Neural progenitor cell (in vitro differentiated cells): Measurements from ENCODE around the gene TTLL5. TPM values are rescaled to one million over a fixed set of nuclear protein-coding genes. Genes with fewer than 3 reads are reported as not detected.
A peak's percentile ranks its signal among the peaks of the same experiment; 100 is the strongest.

Source experiments
- DNase-seq: peaks from one replicate; pipeline ENCODE4 v3.0.0-alpha.2; 2016; ENCODE audit warnings: low spot score
- H2AFZ ChIP-seq: fragments of 200-600 bp; sonication (generic); replicated peaks from 2 replicates; pipeline ENCODE4 v1.6.1; 2016; ENCODE audit warnings: antibody characterized with exemption
- H3F3A ChIP-seq: fragments of 200-600 bp; sonication (generic); 2 replicates; pipeline ENCODE4 v1.6.1; 2016; ENCODE audit warnings: antibody characterized with exemption, low read depth
- H3K27ac ChIP-seq: fragments of 200-600 bp; sonication (generic); 2 replicates; pipeline ENCODE4 v1.5.1; 2016; ENCODE audit warnings: mild to moderate bottlenecking
- H3K27me3 ChIP-seq: fragments of 200-600 bp; sonication (generic); 2 replicates; pipeline ENCODE4 v1.6.1; 2016; ENCODE audit warnings: mild to moderate bottlenecking, moderate library complexity
- H3K36me3 ChIP-seq: fragments of 200-600 bp; sonication (generic); 2 replicates; pipeline ENCODE4 v1.5.1; 2016
- H3K4me1 ChIP-seq: fragments of 200-600 bp; sonication (generic); 2 replicates; pipeline ENCODE4 v1.6.1; 2016; ENCODE audit warnings: mixed run types
- H3K4me2 ChIP-seq: fragments of 200-600 bp; sonication (generic); 2 replicates; pipeline ENCODE4 v1.6.1; 2016
- H3K4me3 ChIP-seq: fragments of 200-600 bp; sonication (generic); 2 replicates; pipeline ENCODE4 v1.5.1; 2016
- H3K79me2 ChIP-seq: fragments of 200-600 bp; sonication (generic); 2 replicates; pipeline ENCODE4 v1.6.1; 2016; ENCODE audit warnings: low read depth
- H3K9ac ChIP-seq: fragments of 200-600 bp; sonication (generic); 2 replicates; pipeline ENCODE4 v1.6.1; 2016
- H3K9me3 ChIP-seq: fragments of 200-600 bp; sonication (generic); 2 replicates; pipeline ENCODE4 v1.5.1; 2016; ENCODE audit warnings: low read depth
- H4K20me1 ChIP-seq: fragments of 200-600 bp; sonication (generic); 2 replicates; pipeline ENCODE4 v1.6.1; 2016; ENCODE audit warnings: low read depth
- H3K27ac Mint-ChIP-seq: 3 replicates; pipeline ENCODE4 v1.8.0; 2021; ENCODE audit warnings: mixed read lengths
- H3K27me3 Mint-ChIP-seq: 2 replicates; pipeline ENCODE4 v1.8.0; 2022; ENCODE audit warnings: low read depth, mild to moderate bottlenecking, inconsistent platforms, moderate library complexity, mixed read lengths; ENCODE audit not compliant: insufficient read depth
- H3K36me3 Mint-ChIP-seq: 3 replicates; pipeline ENCODE4 v1.8.0; 2021; ENCODE audit warnings: mixed read lengths
- H3K4me1 Mint-ChIP-seq: 3 replicates; pipeline ENCODE4 v1.8.0; 2021; ENCODE audit warnings: mixed read lengths
- H3K4me3 Mint-ChIP-seq: 3 replicates; pipeline ENCODE4 v1.8.0; 2021; ENCODE audit warnings: mild to moderate bottlenecking, moderate library complexity, mixed read lengths
- H3K9me3 Mint-ChIP-seq: 3 replicates; pipeline ENCODE4 v1.8.0; 2020; ENCODE audit warnings: mixed read lengths
- EZH2 ChIP-seq: fragments of 200-600 bp; sonication (generic); IDR thresholded peaks from 2 replicates; pipeline ENCODE4 v1.6.1; 2017; ENCODE audit warnings: antibody characterized with exemption, mild to moderate bottlenecking, moderate library complexity
- EZH2phosphoT487 ChIP-seq: fragments of 200-600 bp; sonication (generic); IDR thresholded peaks from 2 replicates; pipeline ENCODE4 v1.6.1; 2017; ENCODE audit warnings: antibody characterized with exemption
- total RNA-seq: library from RNA; depleted of rRNA; stranded (reverse); fragments of >200 nt; gene quantifications from 2 replicates; pipeline ENCODE4 v1.2.3, GENCODE V29; 2015; ENCODE audit warnings: low replicate concordance
- TF ChIP-seq, protein P1 (sequence below): fragments of 200-600 bp; sonication (generic); IDR thresholded peaks from 2 replicates; pipeline ENCODE4 v1.5.1; 2017; ENCODE audit warnings: antibody characterized with exemption, mild to moderate bottlenecking

The TTLL5 gene
- total RNA-seq, 1 donor from 2014 or later: 61.4 TPM

DNA sequence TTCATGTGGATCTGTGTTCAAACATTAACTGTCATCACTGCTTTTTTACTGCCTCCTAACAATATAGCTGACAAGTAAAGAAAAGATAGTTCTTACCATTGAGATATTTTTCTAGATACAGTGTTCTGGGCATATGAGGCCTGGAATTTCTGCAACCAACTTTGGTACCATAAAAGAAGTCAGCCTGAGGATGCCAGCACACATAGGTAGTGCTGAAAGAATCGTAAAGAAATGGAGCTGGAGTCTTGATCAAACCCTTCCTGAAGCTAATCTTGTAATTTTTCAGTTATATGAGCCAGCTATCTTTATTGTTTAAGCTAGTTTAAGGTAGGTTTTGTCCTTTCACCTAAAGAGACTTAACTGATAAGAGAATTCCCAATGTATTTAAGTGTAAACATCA is 11.7 kb upstream of the TTLL5 start:
- Histone ChIP-seq H3K9ac (no peak overlapping the region), H3K4me1 (no peaks in the 10 kb centered on the region), H2AFZ (no peak overlapping the region), H3F3A (peaks cover 2% of the 10 kb centered on the region), H3K36me3 (no peaks in the 10 kb centered on the region), H4K20me1 (peaks cover 5% of the 10 kb centered on the region), H3K27me3 (no peaks in the 10 kb centered on the region), H3K4me3 (no peak overlapping the region), H3K79me2 (no peaks in the 10 kb centered on the region), H3K4me2 (no peak overlapping the region), H3K9me3 (no peaks in the 10 kb centered on the region), H3K27ac (no peak overlapping the region)
- no peak overlapping the region for H3K4me3 Mint-ChIP-seq
- H3K27me3 Mint-ChIP-seq: peaks cover 2% of the 10 kb centered on the region
- TF ChIP-seq, protein P1, sequence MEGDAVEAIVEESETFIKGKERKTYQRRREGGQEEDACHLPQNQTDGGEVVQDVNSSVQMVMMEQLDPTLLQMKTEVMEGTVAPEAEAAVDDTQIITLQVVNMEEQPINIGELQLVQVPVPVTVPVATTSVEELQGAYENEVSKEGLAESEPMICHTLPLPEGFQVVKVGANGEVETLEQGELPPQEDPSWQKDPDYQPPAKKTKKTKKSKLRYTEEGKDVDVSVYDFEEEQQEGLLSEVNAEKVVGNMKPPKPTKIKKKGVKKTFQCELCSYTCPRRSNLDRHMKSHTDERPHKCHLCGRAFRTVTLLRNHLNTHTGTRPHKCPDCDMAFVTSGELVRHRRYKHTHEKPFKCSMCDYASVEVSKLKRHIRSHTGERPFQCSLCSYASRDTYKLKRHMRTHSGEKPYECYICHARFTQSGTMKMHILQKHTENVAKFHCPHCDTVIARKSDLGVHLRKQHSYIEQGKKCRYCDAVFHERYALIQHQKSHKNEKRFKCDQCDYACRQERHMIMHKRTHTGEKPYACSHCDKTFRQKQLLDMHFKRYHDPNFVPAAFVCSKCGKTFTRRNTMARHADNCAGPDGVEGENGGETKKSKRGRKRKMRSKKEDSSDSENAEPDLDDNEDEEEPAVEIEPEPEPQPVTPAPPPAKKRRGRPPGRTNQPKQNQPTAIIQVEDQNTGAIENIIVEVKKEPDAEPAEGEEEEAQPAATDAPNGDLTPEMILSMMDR: no peak
- TF ChIP-seq EZH2phosphoT487 (no peak), EZH2 (no peak)
- H3K27ac Mint-ChIP-seq: no peak overlapping the region
- DNase-seq: no peak
- H3K4me1 Mint-ChIP-seq: peaks cover 20% of the 10 kb centered on the region
- H3K9me3 Mint-ChIP-seq: no peaks in the 10 kb centered on the region
- peaks cover 37% of the 10 kb centered on the region for H3K36me3 Mint-ChIP-seq

DNA sequence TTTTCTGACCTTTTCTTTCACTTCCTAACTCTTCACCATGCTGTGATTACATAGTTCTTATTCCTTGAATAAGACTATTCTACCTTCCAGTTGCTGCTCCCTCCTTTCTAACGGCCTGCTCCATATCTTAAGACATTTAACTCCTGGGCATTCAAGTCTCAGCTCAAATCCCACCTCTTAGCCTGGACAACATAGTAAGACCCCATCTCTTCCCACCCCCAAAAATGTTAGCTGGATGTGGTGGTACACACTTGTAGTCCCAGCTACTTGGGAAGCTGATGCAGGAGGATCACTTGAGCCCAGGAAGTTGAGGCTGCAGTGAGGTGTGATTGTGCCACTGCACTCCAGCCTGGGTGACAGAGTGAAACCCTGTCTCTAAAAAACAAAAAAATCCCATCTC is 11.3 kb upstream of the TTLL5 start:
- H2AFZ ChIP-seq: no peak overlapping the region
- H4K20me1 ChIP-seq: peaks cover 10% of the 10 kb centered on the region
- Mint-ChIP-seq H3K27ac (no peak overlapping the region), H3K27me3 (peaks cover 2% of the 10 kb centered on the region), H3K36me3 (peaks cover 37% of the 10 kb centered on the region), H3K4me3 (no peak overlapping the region), H3K9me3 (no peaks in the 10 kb centered on the region), H3K4me1 (peaks cover 20% of the 10 kb centered on the region)
- H3K4me1 ChIP-seq: no peaks in the 10 kb centered on the region
- H3K27ac ChIP-seq: no peak overlapping the region
- peaks cover 6% of the 10 kb centered on the region for H3F3A ChIP-seq
- H3K9me3 ChIP-seq: no peaks in the 10 kb centered on the region
- H3K4me3 ChIP-seq: no peak overlapping the region
- H3K79me2 ChIP-seq: no peaks in the 10 kb centered on the region
- no peak overlapping the region for H3K9ac ChIP-seq
- H3K36me3 ChIP-seq: no peaks in the 10 kb centered on the region
- H3K4me2 ChIP-seq: no peak overlapping the region
- TF ChIP-seq, protein P1: no peak
- TF ChIP-seq EZH2phosphoT487: no peak
- no peak for TF ChIP-seq EZH2
- no peaks in the 10 kb centered on the region for H3K27me3 ChIP-seq
- DNase-seq: no peak

DNA sequence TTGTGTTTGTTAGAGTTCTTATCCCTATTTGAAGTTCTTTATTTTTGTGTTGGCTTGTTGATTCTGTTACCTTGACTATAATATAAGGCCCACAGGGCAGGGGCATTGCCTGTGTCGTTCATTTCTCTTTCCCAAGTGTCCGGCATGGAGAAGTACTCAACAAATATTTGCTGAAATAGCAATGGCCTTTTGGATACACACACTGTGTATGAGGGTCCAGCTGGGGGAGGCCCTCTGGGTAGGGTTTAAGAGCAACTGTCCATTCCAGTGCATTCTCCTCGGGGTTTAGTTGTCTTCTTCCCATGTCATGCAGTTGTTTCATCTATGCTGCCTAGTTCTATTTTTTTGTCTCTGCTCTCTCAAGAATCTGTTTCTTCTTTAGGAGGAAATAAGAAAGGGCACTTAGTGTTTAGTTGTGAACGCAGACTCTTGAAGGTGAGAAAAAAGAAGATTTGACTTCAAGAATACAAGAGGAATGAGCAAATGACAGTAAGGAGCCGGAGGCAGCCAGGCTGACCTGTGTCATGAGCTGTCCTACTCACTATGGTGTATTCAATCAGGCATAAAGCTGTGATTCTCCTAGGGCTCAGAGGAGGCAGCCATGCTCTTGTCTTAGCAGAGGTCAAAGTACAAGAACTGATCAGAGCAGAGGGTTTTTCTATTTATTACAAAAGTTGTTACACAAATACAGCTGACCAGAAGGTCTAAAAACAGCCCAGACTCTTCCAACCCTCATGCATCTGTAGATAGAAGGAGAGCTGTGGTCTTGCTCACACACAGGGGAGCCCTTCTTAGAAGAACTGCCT is 10.6 kb upstream of the TTLL5 start:
- H3K36me3 ChIP-seq: no peaks in the 10 kb centered on the region
- TF ChIP-seq EZH2 (no peak), EZH2phosphoT487 (no peak)
- TF ChIP-seq, protein P1: no peak
- H4K20me1 ChIP-seq: peaks cover 11% of the 10 kb centered on the region
- peak overlapping the region; percentile 66 for H3K27ac Mint-ChIP-seq
- peaks cover 37% of the 10 kb centered on the region for H3K36me3 Mint-ChIP-seq
- H2AFZ ChIP-seq: no peak overlapping the region
- no peaks in the 10 kb centered on the region for H3K27me3 ChIP-seq
- H3K9ac ChIP-seq: no peak overlapping the region
- no peak overlapping the region for H3K4me2 ChIP-seq
- H3K79me2 ChIP-seq: no peaks in the 10 kb centered on the region
- H3K9me3 Mint-ChIP-seq: no peaks in the 10 kb centered on the region
- DNase-seq: no peak
- H3K4me1 ChIP-seq: no peaks in the 10 kb centered on the region
- H3K4me3 ChIP-seq: no peak overlapping the region
- H3K27ac ChIP-seq: no peak overlapping the region
- peaks cover 2% of the 10 kb centered on the region for H3K27me3 Mint-ChIP-seq
- peaks cover 20% of the 10 kb centered on the region for H3K4me1 Mint-ChIP-seq
- no peak overlapping the region for H3K4me3 Mint-ChIP-seq
- H3K9me3 ChIP-seq: no peaks in the 10 kb centered on the region
- peaks cover 13% of the 10 kb centered on the region for H3F3A ChIP-seq
